H9 (cell line): ENCODE results near the gene NSL1. TPM values are rescaled to one million over a fixed set of nuclear protein-coding genes. Genes with fewer than 3 reads are reported as not detected.

Experiments used
- DNase-seq: peaks from one replicate; pipeline ENCODE4 v3.0.0-alpha.2; 2017
- H2AFZ ChIP-seq: one replicate; pipeline ENCODE4 v1.6.1; 2013; ENCODE audit warnings: mild to moderate bottlenecking, low read length, control low read depth, moderate library complexity
- H2AK5ac ChIP-seq: 2 replicates; pipeline ENCODE4 v1.6.1; 2013; ENCODE audit warnings: low read length, control low read depth, mixed read lengths; ENCODE audit not compliant: insufficient read length
- H2BK120ac ChIP-seq: one replicate; pipeline ENCODE4 v1.6.1; 2013; ENCODE audit warnings: low read depth, mild to moderate bottlenecking, low read length, control low read depth, inconsistent platforms; ENCODE audit not compliant: poor library complexity, severe bottlenecking
- H2BK12ac ChIP-seq: 2 replicates; pipeline ENCODE4 v1.6.1; 2013; ENCODE audit warnings: low read length, control low read depth, mixed read lengths, low read depth; ENCODE audit not compliant: insufficient read length
- H2BK15ac ChIP-seq: 2 replicates; pipeline ENCODE4 v1.6.1; 2013; ENCODE audit warnings: low read depth, low read length, control low read depth
- H2BK20ac ChIP-seq: one replicate; pipeline ENCODE4 v1.6.1; 2013; ENCODE audit warnings: low read depth, mild to moderate bottlenecking, low read length, control low read depth, inconsistent platforms; ENCODE audit not compliant: poor library complexity, severe bottlenecking
- H2BK5ac ChIP-seq: 2 replicates; pipeline ENCODE4 v1.6.1; 2013; ENCODE audit warnings: low read length, control low read depth, mixed read lengths; ENCODE audit not compliant: insufficient read length
- H3K14ac ChIP-seq: 2 replicates; pipeline ENCODE4 v1.6.1; 2013; ENCODE audit warnings: low read length, control low read depth; ENCODE audit not compliant: insufficient read depth
- H3K18ac ChIP-seq: 2 replicates; pipeline ENCODE4 v1.6.1; 2013; ENCODE audit warnings: low read depth, mild to moderate bottlenecking, mixed read lengths, low read length, control low read depth; ENCODE audit not compliant: insufficient read length
- H3K23ac ChIP-seq: 2 replicates; pipeline ENCODE4 v1.6.1; 2013; ENCODE audit warnings: low read length, control low read depth, mixed read lengths, low read depth; ENCODE audit not compliant: insufficient read length
- H3K23me2 ChIP-seq: 2 replicates; pipeline ENCODE4 v1.6.1; 2013; ENCODE audit warnings: low read depth, mild to moderate bottlenecking, mixed read lengths, low read length, control low read depth; ENCODE audit not compliant: insufficient read length, poor library complexity, severe bottlenecking
- H3K27ac ChIP-seq: 2 replicates; pipeline ENCODE4 v1.5.1; 2013; ENCODE audit warnings: low read length, control low read depth, mixed read lengths, low read depth; ENCODE audit not compliant: insufficient read length
- H3K27me3 ChIP-seq: 2 replicates; pipeline ENCODE4 v1.6.1; 2013; ENCODE audit warnings: low read length, control low read depth, inconsistent platforms; ENCODE audit not compliant: insufficient read depth
- H3K4ac ChIP-seq: 2 replicates; pipeline ENCODE4 v1.6.1; 2013; ENCODE audit warnings: low read depth, mild to moderate bottlenecking, control low read depth, inconsistent platforms, low read length, moderate library complexity
- H3K4me1 ChIP-seq: 2 replicates; pipeline ENCODE4 v1.6.1; 2013; ENCODE audit warnings: low read length, control low read depth, inconsistent platforms; ENCODE audit not compliant: insufficient read depth
- H3K4me2 ChIP-seq: 2 replicates; pipeline ENCODE4 v1.6.1; 2013; ENCODE audit warnings: low read length, control low read depth, mixed read lengths; ENCODE audit not compliant: insufficient read length, insufficient read depth
- H3K56ac ChIP-seq: 2 replicates; pipeline ENCODE4 v1.6.1; 2013; ENCODE audit warnings: low read depth, mild to moderate bottlenecking, mixed read lengths, low read length, control low read depth; ENCODE audit not compliant: insufficient read length
- H3K79me1 ChIP-seq: 2 replicates; pipeline ENCODE4 v1.6.1; 2013; ENCODE audit warnings: low read depth, mild to moderate bottlenecking, moderate library complexity, low read length, control low read depth, inconsistent platforms; ENCODE audit not compliant: insufficient read depth, poor library complexity, severe bottlenecking
- H3K79me2 ChIP-seq: 2 replicates; pipeline ENCODE4 v1.6.1; 2013; ENCODE audit warnings: low read length, control low read depth, inconsistent platforms; ENCODE audit not compliant: insufficient read depth
- H3K9ac ChIP-seq: 2 replicates; pipeline ENCODE4 v1.6.1; 2013; ENCODE audit warnings: low read length, control low read depth, mixed read lengths; ENCODE audit not compliant: insufficient read length; ENCODE audit errors: extremely low read depth
- H3K9me3 ChIP-seq: one replicate; pipeline ENCODE4 v1.6.1; 2013; ENCODE audit warnings: low read depth, low read length, inconsistent platforms; ENCODE audit not compliant: control insufficient read depth
- H3T11ph ChIP-seq: one replicate; pipeline ENCODE4 v1.6.1; 2013; ENCODE audit warnings: mild to moderate bottlenecking, low read length, control low read depth, inconsistent platforms
- H4K20me1 ChIP-seq: one replicate; pipeline ENCODE4 v1.6.1; 2013; ENCODE audit not compliant: control insufficient read depth, insufficient read length, insufficient read depth
- H4K5ac ChIP-seq: 2 replicates; pipeline ENCODE4 v1.6.1; 2013; ENCODE audit warnings: low read depth, mild to moderate bottlenecking, mixed read lengths, low read length, control low read depth; ENCODE audit not compliant: insufficient read length
- H4K8ac ChIP-seq: replicated peaks from 2 replicates; pipeline ENCODE4 v1.6.1; 2013; ENCODE audit warnings: low read length, control low read depth, mixed read lengths, low read depth; ENCODE audit not compliant: insufficient read length
- H4K91ac ChIP-seq: 2 replicates; pipeline ENCODE4 v1.6.1; 2013; ENCODE audit warnings: low read depth, mild to moderate bottlenecking, moderate library complexity, mixed read lengths, low read length, control low read depth; ENCODE audit not compliant: insufficient read length
- H3K27ac Mint-ChIP-seq, 3 experiments: 2 replicates in 2 of 3; 3 replicates in 1 of 3; pipeline ENCODE4 v1.8.0; 2020 to 2021; ENCODE audit warnings: mixed read lengths in 3 of 3, mild to moderate bottlenecking in 1 of 3, moderate library complexity in 1 of 3
- H3K27me3 Mint-ChIP-seq: 2 replicates; pipeline ENCODE4 v1.8.0; 2021; ENCODE audit warnings: low read depth, mild to moderate bottlenecking, moderate library complexity, mixed read lengths
- H3K36me3 Mint-ChIP-seq, 3 experiments: 2 replicates in 2 of 3; 3 replicates in 1 of 3; pipeline ENCODE4 v1.8.0; 2020 to 2021; ENCODE audit warnings: low read depth in 3 of 3, mixed read lengths in 3 of 3; ENCODE audit not compliant: insufficient read depth in 1 of 3
- H3K4me1 Mint-ChIP-seq, 2 experiments: 2 replicates each; pipeline ENCODE4 v1.8.0; 2020; ENCODE audit warnings: mixed read lengths in 2 of 2
- H3K4me3 Mint-ChIP-seq, 2 experiments: 2 replicates in 1 of 2; 3 replicates in 1 of 2; pipeline ENCODE4 v1.8.0; 2020 to 2021; ENCODE audit warnings: mild to moderate bottlenecking in 2 of 2, mixed read lengths in 2 of 2, moderate library complexity in 1 of 2
- H3K9me3 Mint-ChIP-seq, 2 experiments: 2 replicates in 1 of 2; 3 replicates in 1 of 2; pipeline ENCODE4 v1.8.0; 2020; ENCODE audit warnings: mild to moderate bottlenecking in 2 of 2, mixed read lengths in 2 of 2, moderate library complexity in 1 of 2
- CTCF ChIP-seq: fragments of 200-600 bp; sonication (generic); conservative IDR thresholded peaks from 3 replicates; pipeline ENCODE4 v1.8.0; 2021; ENCODE audit warnings: antibody characterized with exemption, mild to moderate bottlenecking
- WGBS: extraction: QIAGEN DNeasy Blood & Tissue Kit; methylation state at CpG from one replicate; pipeline ENCODE4 v1.1.7; 2013; ENCODE audit warnings: missing lambda C conversion rate, low lambda C conversion rate, mixed read lengths; ENCODE audit not compliant: insufficient read length; ENCODE audit errors: extremely low coverage; 5-methylcytosine and 5-hydroxymethylcytosine counted together
- total RNA-seq: library from RNA; stranded (reverse); gene quantifications from 2 replicates; pipeline ENCODE4 v1.2.1, GENCODE V29; 2021

The NSL1 gene
- total RNA-seq, 1 experiment from 2014 or later, result 49.3 TPM

DNA sequence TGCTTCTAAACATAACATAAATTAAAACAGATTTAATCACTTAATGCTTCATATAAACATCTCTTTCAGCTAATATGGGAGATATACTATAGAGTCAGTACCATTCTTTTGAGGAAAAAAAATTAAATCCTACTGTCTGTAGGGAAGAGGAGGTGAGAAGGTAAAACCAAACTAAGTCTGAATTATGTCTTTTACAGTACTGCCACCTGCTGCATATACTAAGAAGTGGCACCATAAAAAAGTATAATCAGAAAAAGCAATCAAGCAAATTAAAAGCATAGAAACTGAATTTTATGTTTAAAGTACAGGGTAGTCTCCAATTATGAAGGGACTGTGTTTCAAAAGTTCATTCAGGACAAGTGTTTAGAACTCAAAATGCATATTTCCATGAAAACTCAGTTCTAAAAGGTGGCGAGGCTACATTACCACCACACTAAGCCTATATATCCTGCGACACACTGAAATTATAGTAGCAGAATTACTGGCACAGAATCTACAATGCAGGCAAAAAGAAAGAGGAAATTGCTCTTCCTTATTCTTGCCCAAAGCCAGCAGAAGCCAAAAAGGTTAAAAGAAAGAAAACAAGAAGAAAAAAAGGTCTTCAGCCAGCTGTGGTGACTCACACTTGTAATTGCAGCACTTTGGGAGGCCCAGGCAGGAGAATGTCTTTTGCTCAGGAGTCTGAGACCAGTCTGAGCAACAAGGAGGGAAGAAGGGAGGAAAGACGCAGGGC is 9.0 kb downstream of the NSL1 start:
- H3K36me3 Mint-ChIP-seq, result peaks cover 44 to 75% (median 73%) of the 10 kb centered on the region in 3 experiments

More for the DNA sequence above, 9.0 kb downstream of the NSL1 start:
- Histone ChIP-seq H2BK5ac (no peak overlapping the region), H3K79me1 (peaks cover 2% of the 10 kb centered on the region), H3K27ac (no peak overlapping the region), H2AFZ (no peak overlapping the region), H2BK120ac (no peak overlapping the region), H4K5ac (no peak overlapping the region), H3K56ac (no peak overlapping the region), H3K14ac (no peak overlapping the region), H3K4me2 (no peak overlapping the region), H3K9ac (no peak overlapping the region), H2BK12ac (no peak overlapping the region), H3K27me3 (no peaks in the 10 kb centered on the region), H3K23me2 (no peaks in the 10 kb centered on the region), H3K23ac (no peak overlapping the region), H3K4ac (no peak overlapping the region), H3K79me2 (no peaks in the 10 kb centered on the region), H2BK20ac (no peak overlapping the region), H3K18ac (no peak overlapping the region), H4K91ac (no peak overlapping the region), H2BK15ac (no peak overlapping the region), H2AK5ac (no peak overlapping the region), H4K20me1 (no peaks in the 10 kb centered on the region), H3T11ph (no peak overlapping the region), H3K4me1 (no peaks in the 10 kb centered on the region), H3K9me3 (no peaks in the 10 kb centered on the region), H4K8ac (no peak overlapping the region)
- TF ChIP-seq CTCF, result peak; percentile 73
- H3K9me3 Mint-ChIP-seq, result peaks cover 7 to 12% of the 10 kb centered on the region in 2 experiments
- no CpG with 5 or more reads among the region's 3 CpGs for WGBS
- no peak overlapping the region for H3K4me3 Mint-ChIP-seq
- no peak for DNase-seq
- H3K27ac Mint-ChIP-seq, result no peak overlapping the region
- no peaks in the 10 kb centered on the region for H3K27me3 Mint-ChIP-seq
- H3K4me1 Mint-ChIP-seq, result no peaks in the 10 kb centered on the region
